Measurements from ENCODE around the gene DMTF1.

Gene DMTF1

DNA sequence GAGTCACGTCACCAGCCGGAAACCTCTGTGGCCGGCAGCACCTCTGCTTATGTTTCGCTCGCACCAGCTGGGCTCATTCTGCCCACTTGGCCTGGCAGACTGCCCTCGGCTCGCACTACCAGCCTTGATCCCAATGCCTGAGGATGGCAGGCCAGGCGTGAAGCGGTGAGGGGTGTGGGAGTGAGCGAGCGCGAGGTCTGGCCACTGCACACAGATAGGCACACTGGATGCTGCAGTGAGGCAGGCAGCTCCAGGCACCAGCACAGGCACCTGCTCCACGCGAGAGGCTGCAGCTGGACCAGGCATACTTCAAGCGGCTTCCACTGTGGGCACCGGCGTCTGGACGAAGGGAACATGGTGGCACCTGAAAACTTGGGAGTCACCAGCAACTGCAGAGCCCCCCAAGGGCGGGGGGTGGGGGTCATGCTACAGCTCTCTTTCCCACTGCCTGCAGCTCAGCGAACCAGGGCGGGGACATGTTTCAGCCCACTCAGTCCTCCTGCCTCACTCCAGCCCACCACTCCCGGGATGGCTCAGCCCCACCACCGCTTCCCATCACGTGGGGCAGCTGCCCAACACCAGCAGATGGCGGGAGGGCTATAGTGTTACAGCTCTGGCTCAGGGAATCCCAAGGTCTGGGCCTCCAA, 5.4 kb upstream of the DMTF1 start:
- DNase-seq (ENCODE audit: low read depth, low spot score) = no peak

GRCh38 chr7:87147500-87147899, 4.8 kb upstream of the DMTF1 start:
- DNase-seq (ENCODE audit: low read depth, low spot score) = no peak

DNA sequence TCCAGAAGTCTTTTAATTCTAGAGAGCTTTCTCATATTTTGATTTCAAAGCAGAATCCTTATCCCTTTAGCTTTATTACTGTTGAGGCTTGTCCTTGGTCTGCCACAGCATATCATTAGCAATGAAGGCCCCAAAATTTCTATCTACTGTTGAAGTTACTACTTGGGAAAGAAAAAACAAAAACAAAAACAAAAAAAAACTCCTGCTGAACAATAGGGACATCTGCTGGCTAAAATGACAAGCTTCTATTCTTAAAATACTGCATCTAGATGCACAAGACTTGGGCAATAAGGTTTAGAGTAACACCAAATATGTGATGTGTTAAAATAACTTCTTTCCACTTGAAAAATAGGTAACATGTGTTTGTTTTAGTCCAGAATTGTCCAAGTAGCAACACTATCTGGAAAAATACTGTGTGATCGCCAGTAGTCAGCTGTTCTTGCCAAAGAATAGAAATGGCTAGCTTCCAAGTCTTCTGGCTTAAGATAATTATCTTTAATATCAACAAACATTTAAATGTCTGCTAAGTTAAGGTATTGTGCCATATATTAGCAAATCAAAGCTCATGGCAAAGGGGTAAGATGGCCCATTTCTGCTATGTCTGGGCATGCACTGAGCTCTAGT, 3.8 kb upstream of the DMTF1 start:
- DNase-seq (ENCODE audit: low read depth, low spot score) = no peak

DNA sequence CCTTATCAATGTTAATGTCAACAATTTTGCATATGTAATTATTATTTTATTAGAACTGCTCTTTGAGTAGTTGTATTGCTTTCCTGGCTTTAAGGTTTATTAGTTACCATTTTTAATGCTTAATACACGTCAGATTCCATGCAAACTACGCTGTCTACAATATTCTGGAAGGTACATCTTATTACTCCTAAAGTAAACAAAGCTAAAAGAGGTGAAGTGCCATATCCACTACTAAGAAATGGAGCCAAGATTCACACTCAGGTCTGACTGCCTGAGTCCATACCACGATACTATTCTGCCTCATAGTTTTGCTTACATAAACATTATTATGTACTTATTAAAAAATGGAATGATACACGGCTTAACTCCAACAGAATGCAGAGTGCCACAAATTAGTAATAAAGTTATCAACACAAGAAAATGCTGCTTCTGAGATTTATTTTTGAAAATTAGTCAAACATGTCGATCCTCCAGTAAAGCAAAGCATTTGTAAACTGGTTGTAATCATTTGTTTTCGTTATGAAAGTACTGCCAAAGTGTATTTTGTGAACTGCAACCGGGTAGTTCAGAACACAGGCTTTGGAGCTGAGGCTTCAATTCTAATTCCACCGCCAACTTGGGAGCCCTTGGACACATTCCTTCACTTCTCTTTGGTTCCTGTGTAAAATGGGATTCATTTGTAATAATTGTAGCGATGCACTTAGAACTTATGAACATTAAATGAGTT, 1.1 kb upstream of the DMTF1 start:
- DNase-seq (ENCODE audit: low read depth, low spot score) = no peak

GRCh38 chr7:87151729-87152111, 533 bp upstream of the DMTF1 start:
- peak; percentile 15 for DNase-seq (ENCODE audit: low read depth, low spot score)

GRCh38 chr7:87152897-87153641, 816 bp downstream of the DMTF1 start:
- no peak for DNase-seq (ENCODE audit: low read depth, low spot score)

DNA sequence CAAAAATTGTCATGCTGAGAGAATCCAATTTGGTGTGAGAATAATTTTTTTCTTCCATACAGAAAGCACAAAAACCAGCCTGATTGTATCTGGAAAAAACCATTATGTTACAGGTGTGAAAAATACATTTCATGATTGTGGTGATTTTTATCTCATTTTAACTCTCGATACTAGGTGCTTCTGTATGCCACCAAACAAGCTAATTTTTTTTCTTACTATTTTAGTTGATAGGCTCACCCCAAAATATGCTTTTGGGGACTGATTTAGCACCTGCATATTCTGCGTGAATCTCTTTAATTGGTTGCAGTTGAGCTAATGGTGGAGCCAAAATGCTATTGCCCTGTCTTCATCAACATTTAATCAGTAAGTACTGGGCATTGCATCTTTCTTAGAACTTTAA, 1.9 kb downstream of the DMTF1 start:
- DNase-seq (ENCODE audit: low read depth, low spot score) = no peak

DNA sequence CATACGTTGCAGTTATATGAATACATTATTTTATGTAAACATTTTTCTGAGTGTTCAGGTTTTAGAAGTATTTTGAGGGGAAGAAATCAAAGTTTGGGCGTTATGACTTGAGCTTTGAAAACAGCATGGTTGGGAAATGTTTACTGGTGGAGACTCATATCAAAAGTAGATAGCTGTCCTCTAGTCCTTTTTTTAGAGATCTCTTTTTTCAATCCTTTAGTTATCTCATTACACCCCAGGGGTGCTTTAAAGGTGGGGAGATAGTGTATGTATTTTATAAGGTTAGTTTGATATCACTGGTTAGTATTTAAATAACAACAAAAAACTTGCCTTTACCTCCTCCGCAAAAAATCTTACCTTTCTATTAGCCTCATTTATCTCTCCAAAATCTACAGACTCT, 2.3 kb downstream of the DMTF1 start:
- no peak for DNase-seq (ENCODE audit: low read depth, low spot score)

DNA sequence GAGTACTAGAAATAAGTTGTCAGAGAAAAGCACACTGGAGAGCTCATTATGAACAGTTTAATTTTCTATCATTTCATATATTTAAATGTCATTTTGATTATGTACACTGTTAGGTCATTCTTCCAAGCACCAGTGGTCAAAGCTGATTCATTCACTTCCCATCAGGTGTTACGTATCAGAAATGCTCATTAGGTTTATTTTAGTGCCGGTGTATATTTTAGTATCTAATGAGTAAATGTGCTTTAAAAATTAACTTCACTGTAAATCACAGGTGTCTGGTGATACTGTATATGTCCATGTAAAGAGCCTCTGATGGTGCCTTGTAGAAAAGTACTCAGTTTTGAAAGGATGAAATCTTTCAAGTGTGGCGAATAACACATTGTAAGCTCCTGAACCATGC, 3.5 kb downstream of the DMTF1 start:
- no peak for DNase-seq (ENCODE audit: low read depth, low spot score)

DNA sequence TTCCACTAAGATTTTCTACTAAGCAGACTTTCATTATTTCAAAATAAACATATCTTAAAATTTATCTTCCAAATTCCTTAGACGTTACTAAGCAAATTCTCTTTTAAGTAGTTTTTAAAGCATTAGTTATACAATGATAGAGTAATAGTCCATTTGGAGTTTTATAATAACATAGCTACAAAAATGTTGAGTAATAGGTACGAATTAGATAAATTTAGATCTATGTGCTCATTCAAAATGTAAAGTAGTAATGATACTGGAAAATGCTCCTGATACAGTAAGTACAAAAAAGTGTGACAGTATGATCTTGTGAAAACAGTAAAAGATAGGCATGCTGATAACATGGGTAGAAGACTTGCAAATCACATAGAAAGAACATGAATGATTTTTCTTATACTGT, 4.5 kb downstream of the DMTF1 start:
- DNase-seq (ENCODE audit: low read depth, low spot score) = no peak

DNA sequence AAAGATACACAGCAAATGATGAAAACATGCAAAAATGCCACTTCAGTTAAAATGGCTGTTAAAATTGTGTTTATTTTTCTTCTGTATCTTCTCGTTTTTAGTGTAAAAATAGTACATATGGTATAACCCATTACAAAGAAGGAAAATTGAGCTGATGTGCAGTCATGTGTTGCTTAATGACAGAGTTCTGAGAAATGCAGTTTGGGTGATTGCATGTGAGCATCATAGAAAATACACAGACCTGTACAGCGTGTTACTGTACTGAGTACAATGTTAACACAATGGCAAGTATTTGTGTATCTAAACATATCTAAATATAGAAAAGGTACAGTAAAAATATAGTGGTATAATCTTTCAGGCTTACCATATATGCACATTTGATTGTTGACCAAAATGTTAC, 7.3 kb downstream of the DMTF1 start:
- DNase-seq (ENCODE audit: low read depth, low spot score) = no peak

GRCh38 chr7:87164433-87164832, 12.2 kb downstream of the DMTF1 start:
- DNase-seq (ENCODE audit: low read depth, low spot score) = no peak

DNA sequence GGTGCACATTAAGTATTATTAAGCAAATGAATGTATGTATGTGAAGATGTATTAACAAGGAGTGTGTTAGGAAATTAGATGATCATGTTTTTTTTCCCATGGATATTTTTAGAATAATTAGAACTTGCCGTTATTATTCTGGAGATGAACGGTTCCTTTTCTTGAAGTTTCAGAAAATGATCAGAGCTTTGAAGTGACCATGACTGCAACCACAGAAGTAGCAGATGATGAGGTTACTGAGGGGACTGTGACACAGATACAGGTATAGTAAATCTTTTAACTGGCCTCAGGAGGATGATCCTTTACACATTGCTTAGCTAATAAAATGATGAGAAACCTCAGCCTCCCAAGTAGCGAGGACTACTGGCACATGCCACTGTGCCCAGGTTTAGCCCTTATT, 18.6 kb downstream of the DMTF1 start:
- DNase-seq (ENCODE audit: low read depth, low spot score) = no peak

GRCh38 chr7:87171282-87171934, 19.2 kb downstream of the DMTF1 start:
- no peak for DNase-seq (ENCODE audit: low read depth, low spot score)

DNA sequence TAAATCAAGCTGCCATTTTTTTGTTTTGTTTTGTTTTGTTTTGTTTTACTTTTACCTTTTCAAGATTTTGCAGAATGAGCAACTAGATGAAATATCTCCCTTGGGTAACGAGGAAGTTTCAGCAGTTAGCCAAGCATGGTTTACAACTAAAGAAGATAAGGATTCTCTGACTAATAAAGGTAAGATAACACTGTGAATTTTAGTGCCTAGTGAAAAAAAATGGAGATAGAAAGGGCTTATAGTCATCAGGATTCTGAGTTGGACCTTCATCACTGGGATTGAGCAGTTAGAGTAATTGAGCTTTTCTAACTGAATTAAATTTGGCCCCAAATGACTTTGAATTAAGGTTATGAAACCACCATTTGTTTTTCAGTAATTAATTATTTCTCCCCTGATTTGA, 21.2 kb downstream of the DMTF1 start:
- no peak for DNase-seq (ENCODE audit: low read depth, low spot score)

DNA sequence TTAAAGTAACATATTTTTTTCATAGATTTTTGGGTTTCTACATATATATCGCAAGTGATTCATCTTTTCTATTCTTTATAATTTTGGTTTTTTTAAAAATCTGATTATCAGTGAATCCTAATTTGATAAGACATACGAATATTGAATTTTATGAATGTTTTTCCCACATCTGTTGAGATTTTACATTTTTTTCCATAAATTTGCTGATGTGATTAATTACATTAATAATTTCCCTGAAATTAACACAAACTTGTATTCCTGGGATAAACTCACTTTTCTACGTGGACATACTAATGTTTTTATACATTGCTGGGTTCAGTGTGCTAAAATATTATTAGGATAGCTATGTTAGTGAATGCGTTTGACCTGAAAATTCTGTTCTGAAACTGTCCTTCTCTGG, 26.1 kb downstream of the DMTF1 start:
- no peak for DNase-seq (ENCODE audit: low read depth, low spot score)

DNA sequence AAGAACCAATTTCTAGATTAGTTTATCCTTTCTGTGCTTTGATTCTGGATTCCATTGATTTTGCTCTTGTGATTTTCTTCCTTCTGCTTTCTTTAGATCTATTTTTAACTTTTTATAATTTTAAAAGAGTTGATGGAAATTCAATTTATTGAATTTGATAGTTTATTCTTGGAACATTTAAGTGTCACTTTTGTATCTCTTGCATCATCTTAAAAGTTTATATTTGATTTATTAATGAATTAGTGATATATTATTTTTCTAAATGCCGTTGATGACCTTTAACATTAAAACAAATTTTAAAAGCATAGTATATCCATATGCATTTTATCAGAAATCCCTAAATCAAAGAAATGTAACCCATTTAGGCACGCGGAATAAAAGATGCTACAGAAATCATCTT, 26.9 kb downstream of the DMTF1 start:
- no peak for DNase-seq (ENCODE audit: low read depth, low spot score)

- no peak for DNase-seq (ENCODE audit: low read depth, low spot score)
These were observed 34.9 kb downstream of the DMTF1 start for GRCh38 chr7:87187120-87187519.

DNA sequence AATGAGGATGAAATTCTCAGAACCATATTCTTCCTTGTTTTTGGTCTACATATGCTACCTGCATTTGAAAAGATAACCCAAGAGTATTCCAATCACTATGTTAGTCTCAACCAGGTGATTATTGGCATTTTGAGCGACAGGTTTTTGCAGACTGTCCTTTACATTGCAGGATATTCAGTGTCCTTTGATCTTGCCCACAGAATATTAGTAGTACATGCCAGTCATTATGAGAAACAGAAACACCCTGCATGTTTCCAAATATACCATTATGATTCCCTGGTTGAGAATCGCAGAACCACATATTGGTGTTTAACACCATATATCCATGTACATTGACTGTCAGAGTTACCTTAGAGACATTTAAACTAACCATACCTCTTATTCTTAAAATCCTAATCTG, 36.7 kb downstream of the DMTF1 start:
- no peak for DNase-seq (ENCODE audit: low read depth, low spot score)

- no peak for DNase-seq (ENCODE audit: low read depth, low spot score)
These were observed 38.5 kb downstream of the DMTF1 start for GRCh38 chr7:87190783-87191182.

DNA sequence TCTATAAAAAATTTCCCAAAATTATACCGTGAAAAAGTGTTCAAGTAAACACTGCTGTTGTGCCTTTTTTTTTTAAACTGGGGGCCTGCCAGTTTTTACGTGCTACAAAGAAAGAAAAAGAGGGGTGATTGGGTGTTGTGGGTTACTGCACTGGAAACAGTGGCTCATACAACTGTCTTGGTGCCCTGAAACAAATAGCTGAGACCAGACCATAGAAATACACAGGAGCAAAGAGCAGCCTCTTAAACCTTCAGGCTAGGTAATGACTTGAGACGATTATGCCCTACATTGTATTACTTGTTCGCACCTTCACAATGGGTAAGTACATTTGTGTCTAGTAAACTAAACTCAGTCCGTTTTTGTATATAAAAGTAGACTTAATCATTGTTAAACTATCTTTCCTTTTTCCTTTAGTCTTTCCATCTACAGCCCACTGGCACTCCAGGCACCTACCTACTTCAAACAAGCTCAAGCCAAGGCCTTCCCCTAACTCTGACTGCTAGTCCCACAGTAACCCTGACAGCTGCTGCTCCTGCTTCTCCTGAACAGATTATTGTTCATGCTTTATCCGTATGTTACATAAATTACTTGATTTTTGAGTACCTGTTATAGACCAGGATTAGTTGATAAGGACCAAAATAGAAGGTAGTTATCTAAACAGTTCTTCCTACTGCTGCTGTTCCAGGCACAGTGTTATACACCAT, 40.7 kb downstream of the DMTF1 start:
- no peak for DNase-seq (ENCODE audit: low read depth, low spot score)

Measured in brain pericyte (primary cell).